DMS153 treated with DMSO at 0.1 percent for 48 hours (cell line): ENCODE data around the gene GUK1.
"Not testable (repeated sequence)": the region's sequence is repeated elsewhere in the genome, so short reads cannot be mapped to it uniquely, and the experiment has no call there.

Experiments
- DNase-seq: peaks from one replicate; lab custom pipeline; 2025; ENCODE audit not compliant: unreplicated experiment; lab: John Stamatoyannopoulos, UW

The GUK1 gene

DNA sequence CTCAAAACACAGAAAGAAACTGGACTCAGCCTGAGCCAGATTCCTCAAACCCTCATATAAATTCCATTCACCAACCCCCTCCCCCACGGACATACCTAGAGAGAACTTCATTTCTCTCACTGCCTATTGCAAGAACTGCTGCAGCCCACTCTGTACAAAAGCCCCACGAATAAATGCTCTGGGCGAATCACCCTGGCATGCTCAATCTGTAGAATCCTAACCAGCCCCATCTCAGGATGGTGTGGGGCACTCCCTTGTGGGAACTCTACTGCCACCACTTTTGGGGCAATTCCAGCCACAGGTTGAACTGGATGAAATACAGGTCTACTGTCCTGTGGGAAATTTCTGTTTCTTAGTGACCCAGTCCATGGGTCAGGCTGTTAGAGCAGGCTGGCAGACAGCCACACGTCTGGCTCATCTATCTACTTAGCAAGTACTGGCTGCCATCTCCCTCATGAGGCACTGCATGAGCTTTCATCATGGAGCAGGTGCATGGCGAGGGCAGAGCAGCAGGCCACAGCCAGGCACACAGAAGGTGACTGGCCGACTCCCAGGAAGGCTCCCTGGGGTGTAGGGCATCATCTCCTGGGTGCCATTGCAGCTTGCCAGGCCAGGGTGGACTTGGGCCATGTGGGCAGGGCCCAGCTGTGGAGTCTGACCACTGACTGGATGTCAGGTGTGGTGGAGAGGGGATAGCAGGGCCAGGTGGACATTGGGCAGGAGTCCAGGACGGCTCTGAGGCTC is 35.4 kb upstream of the GUK1 start:
- DNase-seq = no peak

- DNase-seq = no peak
Observed at GRCh38 chr1:228105270-228105995, 34.6 kb upstream of the GUK1 start.

GRCh38 chr1:228105996-228106799 is 33.9 kb upstream of the GUK1 start:
- DNase-seq = no peak

GRCh38 chr1:228106800-228107054 is 33.4 kb upstream of the GUK1 start:
- DNase-seq = no peak

GRCh38 chr1:228107636-228108035 is 32.4 kb upstream of the GUK1 start:
- DNase-seq = no peak

DNA sequence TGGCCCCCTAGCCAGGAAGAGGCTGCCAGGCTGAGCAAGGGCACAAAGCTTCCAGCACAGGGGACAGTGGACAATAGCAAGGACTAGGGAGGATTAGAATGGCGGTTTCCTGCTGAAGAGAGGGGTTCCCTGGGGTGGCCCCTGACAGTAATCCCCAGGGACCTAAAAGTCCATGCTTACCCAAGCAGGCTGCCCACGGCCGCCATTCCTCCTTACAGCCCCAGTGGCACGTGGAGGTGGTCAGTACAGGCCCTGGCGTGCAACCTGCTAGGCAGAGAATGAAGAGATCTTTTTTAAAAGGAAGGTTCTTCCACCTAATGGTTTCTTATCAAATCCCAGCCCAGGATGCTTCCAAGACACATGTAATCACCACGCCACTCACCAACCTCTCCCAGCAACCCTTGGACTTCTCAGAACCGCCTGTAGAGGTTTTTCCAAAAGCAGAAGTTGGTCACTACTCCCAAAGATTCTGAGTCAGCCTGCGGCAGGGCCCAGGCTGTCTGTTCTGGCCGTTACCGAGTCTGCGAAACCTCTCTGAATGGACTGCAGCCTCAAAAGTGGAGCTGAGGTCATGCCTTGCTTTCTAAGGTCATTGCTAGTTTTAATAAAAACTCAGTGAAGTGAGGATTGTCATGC is 31.9 kb upstream of the GUK1 start:
- DNase-seq = no peak

- DNase-seq = no peak
Observed at GRCh38 chr1:228108742-228109072, 31.4 kb upstream of the GUK1 start.

- DNase-seq = peak; percentile 94
Observed at GRCh38 chr1:228109073-228109961, 30.8 kb upstream of the GUK1 start, which contains the start of gene MRPL55. TSS of gene MRPL55 (minus strand) at chr1:228109299. CDS start at chr1:228108260, 1,039 bp downstream.

- no peak for DNase-seq
Observed at GRCh38 chr1:228109962-228110488, 30.1 kb upstream of the GUK1 start.

GRCh38 chr1:228110556-228110955 is 29.5 kb upstream of the GUK1 start:
- DNase-seq = no peak

DNA sequence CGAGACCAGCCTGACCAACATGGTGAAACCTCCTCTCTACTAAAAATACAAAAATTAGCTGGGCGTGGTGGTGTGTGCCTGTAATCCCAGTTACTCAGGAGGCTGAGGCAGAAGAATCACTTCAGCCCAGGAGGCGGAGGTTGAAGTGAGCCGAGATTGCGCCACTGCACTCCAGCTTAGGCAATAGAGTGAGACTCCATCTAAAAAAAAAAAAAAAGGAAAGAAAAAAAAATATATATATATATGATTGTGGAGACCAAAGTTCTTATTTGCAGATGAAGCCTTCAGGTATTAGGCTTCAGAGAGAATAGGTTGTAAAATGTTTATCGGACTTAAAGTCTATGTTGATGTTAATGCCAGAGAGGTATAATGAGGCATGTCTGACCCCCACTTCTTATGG is 28.8 kb upstream of the GUK1 start:
- DNase-seq = not testable (repeated sequence)

DNA sequence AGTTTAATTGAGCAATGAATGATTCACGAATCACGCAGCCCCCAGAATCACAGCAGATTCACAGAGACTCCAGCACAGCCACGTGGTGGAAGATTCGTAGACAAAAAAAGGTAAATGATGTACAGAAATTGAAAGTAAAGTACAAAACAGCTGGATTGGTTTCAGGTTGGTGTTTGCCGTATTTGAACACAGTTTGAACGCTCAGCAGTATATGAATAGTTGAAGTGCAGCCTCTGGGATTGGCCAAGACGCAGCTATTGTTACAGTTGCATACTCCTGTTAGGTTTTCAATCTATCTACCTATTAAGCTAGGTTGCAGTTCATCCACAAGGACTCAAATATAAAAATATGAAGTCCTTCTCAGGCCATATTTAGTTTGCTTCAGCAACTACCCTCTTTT is 27.9 kb upstream of the GUK1 start:
- no peak for DNase-seq

DNA sequence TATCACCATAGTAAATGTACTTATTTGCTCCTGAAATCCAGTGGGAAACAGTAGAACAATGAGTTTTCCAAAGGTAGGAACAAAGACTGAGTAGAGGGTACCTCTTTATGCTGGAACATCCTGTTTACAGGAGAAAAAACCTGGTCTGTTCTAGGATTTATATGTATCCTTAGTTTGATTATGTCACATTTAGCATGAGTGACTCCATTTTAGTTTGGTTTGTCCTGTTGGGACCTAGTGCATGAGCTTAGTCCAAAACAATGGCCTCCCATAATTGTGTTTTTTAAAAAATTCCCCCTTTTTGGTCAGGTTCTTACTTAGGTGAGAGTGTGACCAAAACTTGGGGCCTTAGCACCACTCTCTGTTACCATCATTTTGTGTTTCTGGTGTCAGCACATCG is 27.5 kb upstream of the GUK1 start:
- DNase-seq = no peak

GRCh38 chr1:228114827-228115226 is 25.3 kb upstream of the GUK1 start:
- no peak for DNase-seq

- DNase-seq = no peak
Observed at GRCh38 chr1:228117335-228117734, 22.7 kb upstream of the GUK1 start.

DNA sequence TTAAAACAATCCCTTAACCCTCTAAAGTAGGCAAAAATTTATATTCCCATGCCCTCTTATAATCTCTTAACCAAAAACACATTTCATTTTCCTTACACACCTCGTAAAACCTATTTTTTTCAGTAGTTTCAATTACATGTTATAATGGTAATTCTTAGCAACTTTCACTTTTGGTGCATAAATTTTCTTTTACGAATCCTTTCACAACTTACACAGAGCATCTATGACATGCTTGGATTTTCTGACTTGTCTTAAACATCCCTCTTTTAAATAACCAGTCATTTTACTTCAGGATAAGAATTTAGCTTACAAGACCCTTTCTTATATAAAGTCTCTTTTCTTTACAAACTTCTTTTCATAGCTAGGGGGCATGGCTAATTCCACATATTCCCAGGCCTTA is 22.0 kb upstream of the GUK1 start:
- DNase-seq = no peak

DNA sequence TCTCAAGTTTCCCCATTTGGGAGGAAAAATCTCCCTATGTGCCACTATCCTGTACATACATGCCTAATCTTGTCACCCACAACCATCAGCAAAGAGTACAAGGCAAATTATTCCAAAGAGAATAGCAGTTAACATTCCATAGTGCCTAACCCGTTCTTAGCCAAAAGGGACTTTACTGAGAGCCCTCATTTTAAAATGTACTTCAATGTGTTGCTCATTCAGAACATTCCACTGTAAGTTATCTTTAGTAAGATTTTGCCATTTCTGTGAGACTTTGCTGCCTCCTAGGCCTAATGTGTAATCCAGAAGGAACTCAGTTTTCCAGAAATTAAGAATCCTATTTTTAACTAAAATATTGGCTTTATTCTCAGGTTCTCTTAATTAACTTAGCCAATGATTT is 19.7 kb upstream of the GUK1 start:
- DNase-seq = no peak

DNA sequence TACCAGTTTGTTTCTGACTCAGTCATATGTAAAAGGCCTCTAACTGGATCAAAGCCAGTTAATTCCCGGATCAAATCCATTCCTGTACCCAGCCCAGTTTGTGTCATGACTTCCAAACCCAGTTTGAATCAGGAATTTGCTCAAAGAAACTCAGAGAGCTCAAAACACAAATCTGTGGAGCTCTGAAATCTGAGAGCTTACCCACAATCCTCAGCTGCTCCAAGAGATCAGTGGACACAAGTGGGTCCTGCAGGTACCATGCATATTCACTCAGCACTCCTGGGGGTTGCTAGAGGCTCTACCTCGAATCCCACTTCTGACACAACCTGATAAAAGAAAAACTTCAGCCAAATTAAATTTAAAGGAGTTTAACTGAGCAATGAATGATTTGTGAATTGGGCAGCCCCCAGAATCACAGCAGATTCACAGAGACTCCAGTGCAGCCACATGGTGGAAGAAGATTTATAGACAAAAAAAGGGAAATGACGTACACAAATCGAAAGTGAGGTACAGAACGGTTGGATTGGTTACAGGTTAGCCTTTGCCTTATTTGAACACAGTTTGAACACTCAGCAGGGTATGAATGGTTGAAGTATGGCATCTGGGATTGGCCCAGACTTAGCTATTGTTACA is 19.1 kb upstream of the GUK1 start:
- no peak for DNase-seq

- no peak for DNase-seq
Observed at GRCh38 chr1:228122921-228123441, 17.1 kb upstream of the GUK1 start.

GRCh38 chr1:228123505-228123904 is 16.6 kb upstream of the GUK1 start:
- DNase-seq = no peak
